Measurements from ENCODE around the gene CHADL. TPM values are rescaled to one million over a fixed set of nuclear protein-coding genes. Genes with fewer than 3 reads are reported as not detected.

The CHADL gene
- total and polyA plus RNA-seq, 9 of the 15 experiments (the other 6 are each of a cell fraction or from before 2014, with no cell fraction given) = not detected

DNA sequence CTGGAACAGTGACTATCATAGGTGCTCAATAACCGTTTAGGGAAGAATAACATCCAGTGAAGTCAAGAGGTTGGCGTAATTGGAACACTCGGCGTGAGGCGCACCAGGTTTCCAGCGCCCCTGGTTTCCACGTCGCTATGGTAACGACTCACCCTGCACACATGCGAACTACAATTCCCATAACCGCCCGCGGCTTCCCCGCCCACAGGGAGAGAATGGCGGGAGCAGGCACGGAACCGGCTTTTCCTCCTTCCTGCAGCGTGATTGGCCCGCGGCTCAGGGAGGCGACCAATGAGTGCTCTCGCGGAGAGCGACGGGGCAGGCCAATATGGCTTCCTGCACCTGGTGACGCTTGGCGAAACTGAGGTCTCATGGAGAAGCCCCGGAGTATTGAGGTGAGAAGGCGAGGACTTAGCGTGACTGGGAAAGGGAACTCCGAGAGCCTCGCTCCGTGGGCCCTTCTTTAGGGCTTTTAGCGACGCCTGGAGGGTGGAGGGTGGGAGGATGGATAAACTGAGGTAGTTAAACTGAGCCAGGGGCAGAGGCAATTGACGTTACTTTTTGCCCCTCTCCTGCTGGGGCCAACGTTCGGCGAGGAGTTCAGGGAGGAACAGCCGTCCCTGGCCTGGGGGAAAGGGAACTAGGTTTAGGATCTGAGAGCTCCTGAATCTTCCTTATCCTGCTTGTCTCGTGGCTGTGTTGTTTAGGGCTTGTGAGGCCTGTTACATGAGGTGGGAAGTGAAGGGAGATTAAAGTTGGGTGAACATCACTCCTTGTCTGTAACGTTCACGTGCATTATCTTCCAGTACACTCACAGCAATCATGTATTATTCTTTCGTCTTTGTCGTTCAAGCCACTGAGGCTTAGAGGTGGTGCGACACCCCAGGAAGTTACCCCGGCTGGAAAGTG, 35.5 kb downstream of the CHADL start, which contains the start of gene L3MBTL2 (continued):
- TF ChIP-seq STAG1 (CRISPR knock-in tag; IDR thresholded peaks at IDR 0.05; ENCODE audit: borderline replicate concordance) (no peak), TCF3 (CRISPR knock-in tag; IDR thresholded peaks at IDR 0.05) (no peak), ZNF449 (CRISPR knock-in tag; IDR thresholded peaks at IDR 0.05) (no peak), JUNB (CRISPR knock-in tag; conservative IDR thresholded peaks at IDR 0.05) (no peak), DACH1 (IDR thresholded peaks at IDR 0.05; ENCODE audit: partially characterized antibody) (no peak), CHD4 (IDR thresholded peaks at IDR 0.05; ENCODE audit: insufficient read depth, insufficient replicate concordance, low read depth, low read length, poor library complexity, severe bottlenecking) (no peak), XRCC3 (IDR thresholded peaks at IDR 0.05) (no peak), CEBPB (tag; IDR thresholded peaks at IDR 0.05) (no peak), POLR2A (conservative IDR thresholded peaks at IDR 0.05) (peak; percentile 91), PTBP1 (IDR thresholded peaks at IDR 0.05; ENCODE audit: low read depth, low read length) (no peak), POLR2H (tag; IDR thresholded peaks at IDR 0.05; ENCODE audit: low read depth) (no peak), SP1 (CRISPR knock-in tag; IDR thresholded peaks at IDR 0.05) (peak; percentile 92), ARHGAP35 (IDR thresholded peaks at IDR 0.05; ENCODE audit: partially characterized antibody) (no peak), ZNF24 (IDR thresholded peaks at IDR 0.05) (no peak), FOXP1 (CRISPR knock-in tag; IDR thresholded peaks at IDR 0.05) (peak; percentile 51; the same call in 1 of the 2 replicates), NR0B1 (IDR thresholded peaks at IDR 0.05; ENCODE audit: partially characterized antibody) (no peak), ZNF253 (CRISPR knock-in tag; conservative IDR thresholded peaks at IDR 0.05) (no peak), ZNF408 (CRISPR knock-in tag; IDR thresholded peaks at IDR 0.05; ENCODE audit: low read depth) (no peak)
- TF ChIP-seq, protein P1, sequence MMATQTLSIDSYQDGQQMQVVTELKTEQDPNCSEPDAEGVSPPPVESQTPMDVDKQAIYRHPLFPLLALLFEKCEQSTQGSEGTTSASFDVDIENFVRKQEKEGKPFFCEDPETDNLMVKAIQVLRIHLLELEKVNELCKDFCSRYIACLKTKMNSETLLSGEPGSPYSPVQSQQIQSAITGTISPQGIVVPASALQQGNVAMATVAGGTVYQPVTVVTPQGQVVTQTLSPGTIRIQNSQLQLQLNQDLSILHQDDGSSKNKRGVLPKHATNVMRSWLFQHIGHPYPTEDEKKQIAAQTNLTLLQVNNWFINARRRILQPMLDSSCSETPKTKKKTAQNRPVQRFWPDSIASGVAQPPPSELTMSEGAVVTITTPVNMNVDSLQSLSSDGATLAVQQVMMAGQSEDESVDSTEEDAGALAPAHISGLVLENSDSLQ (IDR thresholded peaks at IDR 0.05) = peak; percentile 71
- TF ChIP-seq, protein P2, sequence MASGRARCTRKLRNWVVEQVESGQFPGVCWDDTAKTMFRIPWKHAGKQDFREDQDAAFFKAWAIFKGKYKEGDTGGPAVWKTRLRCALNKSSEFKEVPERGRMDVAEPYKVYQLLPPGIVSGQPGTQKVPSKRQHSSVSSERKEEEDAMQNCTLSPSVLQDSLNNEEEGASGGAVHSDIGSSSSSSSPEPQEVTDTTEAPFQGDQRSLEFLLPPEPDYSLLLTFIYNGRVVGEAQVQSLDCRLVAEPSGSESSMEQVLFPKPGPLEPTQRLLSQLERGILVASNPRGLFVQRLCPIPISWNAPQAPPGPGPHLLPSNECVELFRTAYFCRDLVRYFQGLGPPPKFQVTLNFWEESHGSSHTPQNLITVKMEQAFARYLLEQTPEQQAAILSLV (tag; IDR thresholded peaks at IDR 0.05) = no peak
- TF ChIP-seq, protein P3, sequence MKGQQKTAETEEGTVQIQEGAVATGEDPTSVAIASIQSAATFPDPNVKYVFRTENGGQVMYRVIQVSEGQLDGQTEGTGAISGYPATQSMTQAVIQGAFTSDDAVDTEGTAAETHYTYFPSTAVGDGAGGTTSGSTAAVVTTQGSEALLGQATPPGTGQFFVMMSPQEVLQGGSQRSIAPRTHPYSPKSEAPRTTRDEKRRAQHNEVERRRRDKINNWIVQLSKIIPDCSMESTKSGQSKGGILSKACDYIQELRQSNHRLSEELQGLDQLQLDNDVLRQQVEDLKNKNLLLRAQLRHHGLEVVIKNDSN (CRISPR knock-in tag; IDR thresholded peaks at IDR 0.05) = peak; percentile 57
